GM06990 (cell line): ENCODE data around the gene DNAJA4.

Source experiments
- DNase-seq: peaks from one replicate; pipeline ENCODE4 v3.0.0-alpha.2; 2011; ENCODE audit not compliant: insufficient read length; ENCODE audit errors: extremely low read depth
- H3K27me3 ChIP-seq: replicated peaks from 2 replicates; pipeline ENCODE4 v1.6.0; 2011; ENCODE audit warnings: low read length; ENCODE audit not compliant: control insufficient read depth, insufficient read depth
- H3K36me3 ChIP-seq: 2 replicates; pipeline ENCODE4 v1.5.1; 2011; ENCODE audit warnings: low read length; ENCODE audit not compliant: control insufficient read depth, insufficient read depth
- H3K4me3 ChIP-seq: replicated peaks from 2 replicates; pipeline ENCODE4 v1.5.1; 2011; ENCODE audit warnings: low read depth, mild to moderate bottlenecking, control low read depth, low read length
- TF ChIP-seq, protein P1 (sequence below): IDR thresholded peaks from 2 replicates; pipeline ENCODE4 v1.5.1; 2011; ENCODE audit warnings: low read length, control low read depth, mild to moderate bottlenecking, inconsistent platforms; ENCODE audit not compliant: insufficient read depth, poor library complexity, severe bottlenecking

The DNAJA4 gene

DNA sequence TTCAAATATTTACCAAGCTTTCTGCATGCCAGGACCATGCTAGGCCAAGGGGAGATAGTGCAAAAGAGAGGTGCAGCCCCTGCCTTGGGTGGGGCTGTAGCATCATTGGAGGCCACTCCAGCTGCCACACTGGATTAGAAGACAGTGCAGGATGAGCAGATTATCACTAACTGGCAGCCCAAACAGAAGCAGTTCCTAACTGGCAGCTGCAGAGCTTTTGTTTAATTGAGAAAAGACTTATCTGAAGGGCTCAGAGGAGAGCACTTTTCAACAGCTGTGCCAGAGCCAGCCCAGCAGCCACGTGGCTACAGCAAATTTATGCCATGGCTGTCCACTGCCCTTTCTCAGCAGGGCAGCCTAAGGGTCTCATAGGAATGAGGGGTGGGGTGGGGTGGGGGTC is 16.5 kb upstream of the DNAJA4 start:
- TF ChIP-seq, protein P1, sequence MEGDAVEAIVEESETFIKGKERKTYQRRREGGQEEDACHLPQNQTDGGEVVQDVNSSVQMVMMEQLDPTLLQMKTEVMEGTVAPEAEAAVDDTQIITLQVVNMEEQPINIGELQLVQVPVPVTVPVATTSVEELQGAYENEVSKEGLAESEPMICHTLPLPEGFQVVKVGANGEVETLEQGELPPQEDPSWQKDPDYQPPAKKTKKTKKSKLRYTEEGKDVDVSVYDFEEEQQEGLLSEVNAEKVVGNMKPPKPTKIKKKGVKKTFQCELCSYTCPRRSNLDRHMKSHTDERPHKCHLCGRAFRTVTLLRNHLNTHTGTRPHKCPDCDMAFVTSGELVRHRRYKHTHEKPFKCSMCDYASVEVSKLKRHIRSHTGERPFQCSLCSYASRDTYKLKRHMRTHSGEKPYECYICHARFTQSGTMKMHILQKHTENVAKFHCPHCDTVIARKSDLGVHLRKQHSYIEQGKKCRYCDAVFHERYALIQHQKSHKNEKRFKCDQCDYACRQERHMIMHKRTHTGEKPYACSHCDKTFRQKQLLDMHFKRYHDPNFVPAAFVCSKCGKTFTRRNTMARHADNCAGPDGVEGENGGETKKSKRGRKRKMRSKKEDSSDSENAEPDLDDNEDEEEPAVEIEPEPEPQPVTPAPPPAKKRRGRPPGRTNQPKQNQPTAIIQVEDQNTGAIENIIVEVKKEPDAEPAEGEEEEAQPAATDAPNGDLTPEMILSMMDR = no peak
- no peak overlapping the region for H3K4me3 ChIP-seq
- DNase-seq = no peak
- no peaks in the 10 kb centered on the region for H3K36me3 ChIP-seq
- H3K27me3 ChIP-seq = no peaks in the 10 kb centered on the region

GRCh38 chr15:78249131-78249530 is 15.2 kb upstream of the DNAJA4 start:
- H3K4me3 ChIP-seq = no peak overlapping the region
- H3K27me3 ChIP-seq = no peaks in the 10 kb centered on the region
- no peaks in the 10 kb centered on the region for H3K36me3 ChIP-seq
- DNase-seq = no peak
- TF ChIP-seq, protein P1 = no peak

GRCh38 chr15:78251136-78251535 is 13.2 kb upstream of the DNAJA4 start:
- Histone ChIP-seq H3K27me3 (no peaks in the 10 kb centered on the region), H3K4me3 (no peak overlapping the region), H3K36me3 (no peaks in the 10 kb centered on the region)
- TF ChIP-seq, protein P1 = no peak
- DNase-seq = no peak

- Histone ChIP-seq H3K4me3 (no peak overlapping the region), H3K36me3 (no peaks in the 10 kb centered on the region), H3K27me3 (no peaks in the 10 kb centered on the region)
- no peak for DNase-seq
- TF ChIP-seq, protein P1 = no peak
These were observed 8.8 kb upstream of the DNAJA4 start for GRCh38 chr15:78255421-78256043.

DNA sequence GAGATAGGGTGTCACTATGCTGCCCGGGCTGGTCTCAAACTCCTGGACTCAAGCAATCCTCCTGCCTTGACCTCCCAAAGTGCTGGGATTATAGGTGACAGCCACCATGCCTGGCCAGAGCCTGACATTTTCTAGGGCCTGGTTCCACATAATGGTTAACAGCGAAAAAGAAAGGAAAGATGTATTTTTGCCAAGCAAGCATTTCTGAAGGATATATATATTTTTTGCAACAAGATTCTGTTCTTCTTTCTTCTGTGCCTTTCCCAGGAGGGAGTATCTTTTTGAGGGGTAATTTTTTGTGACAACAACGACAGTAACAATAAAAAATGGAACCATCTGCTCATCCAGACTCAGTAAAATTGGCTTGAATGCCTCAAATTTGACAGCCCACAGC is 8.3 kb upstream of the DNAJA4 start:
- H3K36me3 ChIP-seq = no peaks in the 10 kb centered on the region
- no peak for DNase-seq
- TF ChIP-seq, protein P1 = no peak
- no peaks in the 10 kb centered on the region for H3K27me3 ChIP-seq
- H3K4me3 ChIP-seq = no peak overlapping the region

GRCh38 chr15:78257681-78258080 is 6.7 kb upstream of the DNAJA4 start:
- H3K4me3 ChIP-seq = no peak overlapping the region
- H3K36me3 ChIP-seq = no peaks in the 10 kb centered on the region
- DNase-seq = no peak
- TF ChIP-seq, protein P1 = no peak
- no peaks in the 10 kb centered on the region for H3K27me3 ChIP-seq
